Measurements from ENCODE around the gene ECI1.

Gene ECI1

GRCh38 chr16:2251296-2252111 lies at the start of gene ECI1:
ECI1 (minus strand) TSS chr16:2251587; CDS start chr16:2251566, 21 bp downstream.
- peak; percentile 94 for FAIRE-seq
- peak; percentile 100 for DNase-seq (ENCODE audit: insufficient read length, low spot score)

- DNase-seq (ENCODE audit: insufficient read length, low spot score) (no peak), FAIRE-seq (no peak)
These were observed 48.5 kb upstream of the ECI1 start for GRCh38 chr16:2299915-2300192.

GRCh38 chr16:2299121-2299914 lies 47.9 kb upstream of the ECI1 start:
- DNase-seq (ENCODE audit: insufficient read length, low spot score) (no peak), FAIRE-seq (no peak)

GRCh38 chr16:2298621-2299020 lies 47.2 kb upstream of the ECI1 start:
- DNase-seq (ENCODE audit: insufficient read length, low spot score) = no peak
- FAIRE-seq = no peak

GRCh38 chr16:2297506-2297860 lies 46.1 kb upstream of the ECI1 start:
- DNase-seq (ENCODE audit: insufficient read length, low spot score) = no peak
- FAIRE-seq = no peak

GRCh38 chr16:2296661-2297505 lies 45.5 kb upstream of the ECI1 start:
- peak; percentile 36 for DNase-seq (ENCODE audit: insufficient read length, low spot score)

GRCh38 chr16:2295056-2295798 lies 43.8 kb upstream of the ECI1 start:
- FAIRE-seq = peak; percentile 44
- DNase-seq (ENCODE audit: insufficient read length, low spot score) = peak; percentile 50

More at GRCh38 chr16:2296661-2297505, 45.5 kb upstream of the ECI1 start:
- peak; percentile 37 for FAIRE-seq

GRCh38 chr16:2292221-2292620 lies 40.8 kb upstream of the ECI1 start:
- FAIRE-seq (no peak), DNase-seq (ENCODE audit: insufficient read length, low spot score) (no peak)

- FAIRE-seq = no peak
- DNase-seq (ENCODE audit: insufficient read length, low spot score) = no peak
These were observed 37.9 kb upstream of the ECI1 start for GRCh38 chr16:2289282-2289681.

GRCh38 chr16:2288726-2289125 lies 37.3 kb upstream of the ECI1 start:
- FAIRE-seq = no peak

GRCh38 chr16:2287916-2288547 lies 36.6 kb upstream of the ECI1 start:
- DNase-seq (ENCODE audit: insufficient read length, low spot score) = no peak
- FAIRE-seq = no peak

More at GRCh38 chr16:2288726-2289125, 37.3 kb upstream of the ECI1 start:
- no peak for DNase-seq (ENCODE audit: insufficient read length, low spot score)

GRCh38 chr16:2286550-2286949 lies 35.2 kb upstream of the ECI1 start:
- no peak for FAIRE-seq
- no peak for DNase-seq (ENCODE audit: insufficient read length, low spot score)

- DNase-seq (ENCODE audit: insufficient read length, low spot score) (no peak), FAIRE-seq (no peak)
These were observed 34.4 kb upstream of the ECI1 start for GRCh38 chr16:2285731-2286191.

GRCh38 chr16:2284797-2285576 lies 33.6 kb upstream of the ECI1 start:
- FAIRE-seq (no peak), DNase-seq (ENCODE audit: insufficient read length, low spot score) (no peak)

GRCh38 chr16:2284001-2284770 lies 32.8 kb upstream of the ECI1 start:
- FAIRE-seq = no peak
- no peak for DNase-seq (ENCODE audit: insufficient read length, low spot score)

GRCh38 chr16:2282866-2283555 lies 31.6 kb upstream of the ECI1 start:
- FAIRE-seq (no peak), DNase-seq (ENCODE audit: insufficient read length, low spot score) (no peak)

GRCh38 chr16:2282262-2282661 lies 30.9 kb upstream of the ECI1 start:
- no peak for DNase-seq (ENCODE audit: insufficient read length, low spot score)
- no peak for FAIRE-seq
